Activated CD4-positive, alpha-beta memory T cell treated with anti-CD3 and anti-CD28 coated beads for 36 hours (primary cell): ENCODE data around the gene PRR12. TPM values are rescaled to one million over a fixed set of nuclear protein-coding genes. Genes with fewer than 3 reads are reported as not detected.

ENCODE experiments used
- CTCF ChIA-PET: fragments of 350-600 bp; sonication (Branson Sonifier 250); formaldehyde crosslinking; loops from one replicate; lab custom pipeline; 2021; ENCODE audit warnings: antibody characterized with exemption, inconsistent platforms; lab: Charles Lee
- POLR2A ChIA-PET: fragments of 350-600 bp; sonication (Branson Sonifier 250); formaldehyde crosslinking; loops from one replicate; lab custom pipeline; 2021; ENCODE audit warnings: antibody characterized with exemption; lab: Charles Lee
- DNase-seq: peaks from one replicate; pipeline ENCODE4 v3.0.0-alpha.2; 2020
- H3K27ac Mint-ChIP-seq: one replicate; pipeline ENCODE4 v1.8.0; 2021; ENCODE audit warnings: mixed read lengths
- H3K27me3 Mint-ChIP-seq: one replicate; pipeline ENCODE4 v1.8.0; 2021; ENCODE audit warnings: mixed read lengths
- H3K36me3 Mint-ChIP-seq: one replicate; pipeline ENCODE4 v1.8.0; 2021; ENCODE audit warnings: mixed read lengths
- H3K4me1 Mint-ChIP-seq: one replicate; pipeline ENCODE4 v1.8.0; 2021; ENCODE audit warnings: low read depth, mixed read lengths
- H3K4me3 Mint-ChIP-seq: one replicate; pipeline ENCODE4 v1.8.0; 2021; ENCODE audit warnings: mild to moderate bottlenecking, mixed read lengths
- H3K9me3 Mint-ChIP-seq: one replicate; pipeline ENCODE4 v1.8.0; 2021; ENCODE audit warnings: mixed read lengths
- intact Hi-C: fragments of 100-400 bp; cut with micrococcal nuclease; formaldehyde crosslinking; loops from one replicate; pipeline ENCODE4 v1.15.1; 2023
- total RNA-seq, 2 experiments: library from RNA; stranded (reverse); gene quantifications; one replicate each; pipeline ENCODE4 v1.2.3, GENCODE V29; 2021

Gene PRR12
- total RNA-seq, 2 experiments from 2014 or later: 19.9 to 22.4 TPM

GRCh38 chr19:49565261-49565660, 25.7 kb upstream of the PRR12 start:
- H3K4me3 Mint-ChIP-seq: no peak overlapping the region
- peaks cover 14% of the 10 kb centered on the region for H3K36me3 Mint-ChIP-seq
- H3K4me1 Mint-ChIP-seq: peaks cover 78% of the 10 kb centered on the region
- intact Hi-C loops: no loop called here
- CTCF ChIA-PET: interaction anchor here (1.2 to 10.8 kb wide), 3 partner anchors 18 to 62 kb away, joined by 4 to 108 read pairs (median 8); no protein-coding TSS in a partner anchor
- no peaks in the 10 kb centered on the region for H3K27me3 Mint-ChIP-seq
- H3K9me3 Mint-ChIP-seq: no peaks in the 10 kb centered on the region
- peak overlapping the region; percentile 90 for H3K27ac Mint-ChIP-seq
- DNase-seq: no peak
- POLR2A ChIA-PET: interaction anchor here (0.6 to 1.4 kb wide), 4 partner anchors 11 to 82 kb away, joined by 3 to 6 read pairs (median 4); no protein-coding TSS in a partner anchor

GRCh38 chr19:49566302-49566701, 24.7 kb upstream of the PRR12 start:
- ChIA-PET CTCF (interaction anchor here (0.6 to 10.8 kb wide), 5 partner anchors 11 to 368 kb away, joined by 3 to 108 read pairs (median 4); no protein-coding TSS in a partner anchor), POLR2A (interaction anchor here (0.6 to 1.5 kb wide), 3 partner anchors 14 to 1395 kb away, joined by 3 to 5 read pairs (median 4); partner anchors contain the start of gene RPS11)
- H3K36me3 Mint-ChIP-seq: peaks cover 14% of the 10 kb centered on the region
- intact Hi-C loops: no loop called here
- peak overlapping the region; percentile 45 for H3K27ac Mint-ChIP-seq
- H3K27me3 Mint-ChIP-seq: no peaks in the 10 kb centered on the region
- H3K9me3 Mint-ChIP-seq: no peaks in the 10 kb centered on the region
- DNase-seq: no peak
- no peak overlapping the region for H3K4me3 Mint-ChIP-seq
- peaks cover 76% of the 10 kb centered on the region for H3K4me1 Mint-ChIP-seq

- Mint-ChIP-seq H3K27ac (peak overlapping the region; percentile 91), H3K4me1 (peaks cover 64% of the 10 kb centered on the region), H3K4me3 (peak overlapping the region; percentile 27), H3K36me3 (peaks cover 14% of the 10 kb centered on the region), H3K9me3 (no peaks in the 10 kb centered on the region), H3K27me3 (no peaks in the 10 kb centered on the region)
- peak; percentile 76 for DNase-seq
- CTCF ChIA-PET: interaction anchor here (3.9 to 6.9 kb wide), 3 partner anchors 18 to 61 kb away, joined by 30 to 202 read pairs (median 171); no protein-coding TSS in a partner anchor
- POLR2A ChIA-PET: interaction anchor here (0.8 kb wide), 1 partner anchor 69 kb away, joined by 3 read pairs; no protein-coding TSS in a partner anchor
- intact Hi-C loops: loop anchor here (1.0 to 2.0 kb wide), 3 partner anchors 14 to 109 kb away; partner anchors contain the start of genes PRMT1 and PRR12
These were observed 23.0 kb upstream of the PRR12 start for GRCh38 chr19:49567861-49568441.

- Mint-ChIP-seq H3K36me3 (peaks cover 5% of the 10 kb centered on the region), H3K4me1 (peaks cover 47% of the 10 kb centered on the region), H3K27me3 (no peaks in the 10 kb centered on the region), H3K4me3 (peak overlapping the region; percentile 37), H3K9me3 (no peaks in the 10 kb centered on the region), H3K27ac (peak overlapping the region; percentile 85)
- intact Hi-C loops: loop anchor here (1.0 kb wide), 1 partner anchor 64 kb away; no protein-coding TSS in a partner anchor
- ChIA-PET CTCF (interaction anchor here (0.6 to 6.9 kb wide), 27 partner anchors 10 to 302 kb away, joined by 3 to 202 read pairs (median 6); partner anchors contain the start of genes FLT3LG, NOSIP, PRMT1 and PRRG2), POLR2A (interaction anchor here (0.6 to 1.9 kb wide), 4 partner anchors 10 to 472 kb away, joined by 3 to 8 read pairs (median 4); partner anchors contain the start of genes NOSIP and PRR12)
- DNase-seq: peak; percentile 81
These were observed 20.7 kb upstream of the PRR12 start for GRCh38 chr19:49570138-49570856.

GRCh38 chr19:49570997-49571676, 19.8 kb upstream of the PRR12 start:
- Mint-ChIP-seq H3K4me1 (peaks cover 40% of the 10 kb centered on the region), H3K27me3 (no peaks in the 10 kb centered on the region), H3K9me3 (no peaks in the 10 kb centered on the region), H3K4me3 (no peak overlapping the region), H3K36me3 (peaks cover 5% of the 10 kb centered on the region), H3K27ac (peak overlapping the region; percentile 46)
- intact Hi-C loops: loop anchor here (1.0 kb wide), 1 partner anchor 65 kb away; no protein-coding TSS in a partner anchor
- CTCF ChIA-PET: interaction anchor here (0.7 to 6.9 kb wide), 21 partner anchors 9 to 128 kb away, joined by 3 to 202 read pairs (median 7); partner anchors contain the start of genes FLT3LG, NOSIP, PIH1D1 and PRMT1
- peak; percentile 50 for DNase-seq
- POLR2A ChIA-PET: interaction anchor here (0.6 to 1.9 kb wide), 2 partner anchors 9 to 473 kb away, joined by 3 to 8 read pairs; partner anchors contain the start of gene NOSIP

GRCh38 chr19:49573009-49573408, 18.0 kb upstream of the PRR12 start:
- POLR2A ChIA-PET: no interaction called here
- peaks cover 31% of the 10 kb centered on the region for H3K4me1 Mint-ChIP-seq
- no peak for DNase-seq

GRCh38 chr19:49573425-49573824, 17.6 kb upstream of the PRR12 start:
- CTCF ChIA-PET: interaction anchor here (0.6 to 6.9 kb wide), 3 partner anchors 12 to 66 kb away, joined by 3 to 202 read pairs (median 171); no protein-coding TSS in a partner anchor
- H3K36me3 Mint-ChIP-seq: peaks cover 5% of the 10 kb centered on the region
- POLR2A ChIA-PET: interaction anchor here (1.2 kb wide), 1 partner anchor 74 kb away, joined by 4 read pairs; no protein-coding TSS in a partner anchor
- no peak overlapping the region for H3K4me3 Mint-ChIP-seq
- H3K27ac Mint-ChIP-seq: peak overlapping the region; percentile 5
- H3K4me1 Mint-ChIP-seq: peaks cover 30% of the 10 kb centered on the region
- DNase-seq: no peak
- intact Hi-C loops: no loop called here
- H3K9me3 Mint-ChIP-seq: no peaks in the 10 kb centered on the region
- no peaks in the 10 kb centered on the region for H3K27me3 Mint-ChIP-seq

More at GRCh38 chr19:49573009-49573408, 18.0 kb upstream of the PRR12 start:
- Mint-ChIP-seq H3K27ac (no peak overlapping the region), H3K4me3 (no peak overlapping the region), H3K9me3 (no peaks in the 10 kb centered on the region), H3K27me3 (no peaks in the 10 kb centered on the region), H3K36me3 (peaks cover 5% of the 10 kb centered on the region)
- CTCF ChIA-PET: interaction anchor here (0.6 to 6.9 kb wide), 4 partner anchors 11 to 97 kb away, joined by 3 to 202 read pairs (median 87); no protein-coding TSS in a partner anchor
- intact Hi-C loops: no loop called here

- Mint-ChIP-seq H3K4me3 (no peak overlapping the region), H3K9me3 (no peaks in the 10 kb centered on the region), H3K4me1 (peaks cover 31% of the 10 kb centered on the region), H3K27ac (peak overlapping the region; percentile 29), H3K36me3 (peaks cover 5% of the 10 kb centered on the region), H3K27me3 (no peaks in the 10 kb centered on the region)
- no peak for DNase-seq
- CTCF ChIA-PET: interaction anchor here (6.9 kb wide), 2 partner anchors 25 to 67 kb away, joined by 171 to 202 read pairs; no protein-coding TSS in a partner anchor
- intact Hi-C loops: no loop called here
- POLR2A ChIA-PET: interaction anchor here (0.6 to 1.2 kb wide), 2 partner anchors 60 to 75 kb away, joined by 3 to 4 read pairs; no protein-coding TSS in a partner anchor
These were observed 16.7 kb upstream of the PRR12 start for GRCh38 chr19:49574206-49574755.

- H3K4me3 Mint-ChIP-seq: peak overlapping the region; percentile 97
- H3K4me1 Mint-ChIP-seq: peaks cover 29% of the 10 kb centered on the region
- intact Hi-C loops: no loop called here
- peak overlapping the region; percentile 92 for H3K27ac Mint-ChIP-seq
- no peaks in the 10 kb centered on the region for H3K27me3 Mint-ChIP-seq
- DNase-seq: no peak
- no peaks in the 10 kb centered on the region for H3K9me3 Mint-ChIP-seq
- ChIA-PET CTCF (interaction anchor here (1.4 to 3.5 kb wide), 6 partner anchors 9 to 98 kb away, joined by 4 to 36 read pairs (median 6); partner anchors contain the start of gene PRMT1), POLR2A (interaction anchor here (0.9 to 2.5 kb wide), 6 partner anchors 10 to 98 kb away, joined by 4 to 22 read pairs (median 8); partner anchors contain the start of genes PRMT1 and PRR12)
- peaks cover 3% of the 10 kb centered on the region for H3K36me3 Mint-ChIP-seq
These were observed 11.8 kb upstream of the PRR12 start for GRCh38 chr19:49579193-49579592.

- H3K9me3 Mint-ChIP-seq: no peaks in the 10 kb centered on the region
- peaks cover 29% of the 10 kb centered on the region for H3K4me1 Mint-ChIP-seq
- peaks cover 3% of the 10 kb centered on the region for H3K36me3 Mint-ChIP-seq
- no peak for DNase-seq
- intact Hi-C loops: loop anchor here (1.0 kb wide), 2 partner anchors 10 to 60 kb away; partner anchors contain the start of gene RRAS
- ChIA-PET CTCF (interaction anchor here (0.7 to 3.5 kb wide), 9 partner anchors 10 to 97 kb away, joined by 3 to 36 read pairs (median 5); partner anchors contain the start of gene PRMT1), POLR2A (interaction anchor here (0.5 to 2.5 kb wide), 11 partner anchors 9 to 97 kb away, joined by 3 to 22 read pairs (median 6); partner anchors contain the start of genes PRMT1 and PRR12)
- H3K27me3 Mint-ChIP-seq: no peaks in the 10 kb centered on the region
- peak overlapping the region; percentile 92 for H3K27ac Mint-ChIP-seq
- H3K4me3 Mint-ChIP-seq: peak overlapping the region; percentile 97
These were observed 11.1 kb upstream of the PRR12 start for GRCh38 chr19:49579947-49580263.
